Activated CD4-positive, alpha-beta memory T cell treated with anti-CD3 and anti-CD28 coated beads, Interleukin-2, amount 10 ng/mL, durations not matched to agents 7 days and 5 days (primary cell): ENCODE results near the gene GDPD4. TPM values are rescaled to one million over a fixed set of nuclear protein-coding genes. Genes with fewer than 3 reads are reported as not detected.
A peak's percentile ranks its signal among the peaks of the same experiment; 100 is the strongest.

Experiments
- CTCF ChIA-PET: fragments of 350-600 bp; sonication (Branson Sonifier 250); formaldehyde crosslinking; loops from one replicate; lab custom pipeline; 2021; ENCODE audit warnings: antibody characterized with exemption, inconsistent platforms; lab: Charles Lee
- POLR2A ChIA-PET: fragments of 350-600 bp; sonication (Branson Sonifier 250); formaldehyde crosslinking; loops from one replicate; lab custom pipeline; 2021; ENCODE audit warnings: antibody characterized with exemption; lab: Charles Lee
- DNase-seq: peaks from one replicate; pipeline ENCODE4 v3.0.0-alpha.2; 2020
- H3K27ac Mint-ChIP-seq: one replicate; pipeline ENCODE4 v1.8.0; 2021; ENCODE audit warnings: mild to moderate bottlenecking, mixed read lengths
- H3K27me3 Mint-ChIP-seq: one replicate; pipeline ENCODE4 v1.8.0; 2021; ENCODE audit warnings: mixed read lengths
- H3K36me3 Mint-ChIP-seq: one replicate; pipeline ENCODE4 v1.8.0; 2021; ENCODE audit warnings: low read depth, mixed read lengths
- H3K4me1 Mint-ChIP-seq: one replicate; pipeline ENCODE4 v1.8.0; 2021; ENCODE audit warnings: mixed read lengths
- H3K4me3 Mint-ChIP-seq: one replicate; pipeline ENCODE4 v1.8.0; 2021; ENCODE audit warnings: mild to moderate bottlenecking, mixed read lengths
- H3K9me3 Mint-ChIP-seq: one replicate; pipeline ENCODE4 v1.8.0; 2021; ENCODE audit warnings: mixed read lengths
- total RNA-seq, 2 experiments: library from RNA; stranded (reverse); gene quantifications; one replicate each; pipeline ENCODE4 v1.2.3, GENCODE V29; 2021

The GDPD4 gene
- total RNA-seq, 2 experiments from 2014 or later = not detected

- no peaks in the 10 kb centered on the region for H3K36me3 Mint-ChIP-seq
- H3K27ac Mint-ChIP-seq = no peak overlapping the region
- no peaks in the 10 kb centered on the region for H3K9me3 Mint-ChIP-seq
- peak; percentile 8 for DNase-seq
- no peaks in the 10 kb centered on the region for H3K4me1 Mint-ChIP-seq
- no peak overlapping the region for H3K4me3 Mint-ChIP-seq
- ChIA-PET CTCF (no interaction called here), POLR2A (no interaction called here)
- no peaks in the 10 kb centered on the region for H3K27me3 Mint-ChIP-seq
These were observed 87.7 kb downstream of the GDPD4 start for GRCh38 chr11:77213589-77214428.

GRCh38 chr11:77213029-77213579 lies 88.4 kb downstream of the GDPD4 start:
- H3K27me3 Mint-ChIP-seq = no peaks in the 10 kb centered on the region
- DNase-seq = peak; percentile 12
- H3K4me1 Mint-ChIP-seq = no peaks in the 10 kb centered on the region
- H3K9me3 Mint-ChIP-seq = no peaks in the 10 kb centered on the region
- ChIA-PET CTCF (no interaction called here), POLR2A (no interaction called here)
- H3K36me3 Mint-ChIP-seq = no peaks in the 10 kb centered on the region
- no peak overlapping the region for H3K4me3 Mint-ChIP-seq
- no peak overlapping the region for H3K27ac Mint-ChIP-seq

- Mint-ChIP-seq H3K4me3 (no peak overlapping the region), H3K9me3 (no peaks in the 10 kb centered on the region), H3K27ac (no peak overlapping the region), H3K36me3 (no peaks in the 10 kb centered on the region), H3K27me3 (no peaks in the 10 kb centered on the region), H3K4me1 (no peaks in the 10 kb centered on the region)
- POLR2A ChIA-PET = no interaction called here
- CTCF ChIA-PET = no interaction called here
- peak; percentile 9 for DNase-seq
These were observed 89.0 kb downstream of the GDPD4 start for GRCh38 chr11:77212314-77213007.

- H3K27me3 Mint-ChIP-seq = no peaks in the 10 kb centered on the region
- H3K27ac Mint-ChIP-seq = no peak overlapping the region
- ChIA-PET POLR2A (no interaction called here), CTCF (no interaction called here)
- H3K4me3 Mint-ChIP-seq = no peak overlapping the region
- peak; percentile 7 for DNase-seq
- no peaks in the 10 kb centered on the region for H3K4me1 Mint-ChIP-seq
- H3K9me3 Mint-ChIP-seq = no peaks in the 10 kb centered on the region
- H3K36me3 Mint-ChIP-seq = no peaks in the 10 kb centered on the region
These were observed 89.8 kb downstream of the GDPD4 start for GRCh38 chr11:77211594-77212251.

- H3K27ac Mint-ChIP-seq = no peak overlapping the region
- no peaks in the 10 kb centered on the region for H3K36me3 Mint-ChIP-seq
- no peaks in the 10 kb centered on the region for H3K27me3 Mint-ChIP-seq
- DNase-seq = peak; percentile 7
- no peak overlapping the region for H3K4me3 Mint-ChIP-seq
- H3K9me3 Mint-ChIP-seq = no peaks in the 10 kb centered on the region
- POLR2A ChIA-PET = no interaction called here
- CTCF ChIA-PET = no interaction called here
- H3K4me1 Mint-ChIP-seq = no peaks in the 10 kb centered on the region
These were observed 90.4 kb downstream of the GDPD4 start for GRCh38 chr11:77211040-77211451.

GRCh38 chr11:77209663-77210062 lies 91.8 kb downstream of the GDPD4 start:
- ChIA-PET POLR2A (no interaction called here), CTCF (no interaction called here)
- no peak for DNase-seq
- H3K9me3 Mint-ChIP-seq = no peaks in the 10 kb centered on the region
- H3K36me3 Mint-ChIP-seq = no peaks in the 10 kb centered on the region
- H3K4me1 Mint-ChIP-seq = no peaks in the 10 kb centered on the region
- no peaks in the 10 kb centered on the region for H3K27me3 Mint-ChIP-seq
- no peak overlapping the region for H3K27ac Mint-ChIP-seq
- H3K4me3 Mint-ChIP-seq = no peak overlapping the region

GRCh38 chr11:77208535-77208934 lies 93.0 kb downstream of the GDPD4 start:
- H3K27me3 Mint-ChIP-seq = no peaks in the 10 kb centered on the region
- DNase-seq = peak; percentile 7

GRCh38 chr11:77207618-77208313 lies 93.7 kb downstream of the GDPD4 start:
- Mint-ChIP-seq H3K4me1 (no peaks in the 10 kb centered on the region), H3K27ac (no peak overlapping the region), H3K27me3 (no peaks in the 10 kb centered on the region), H3K9me3 (no peaks in the 10 kb centered on the region), H3K36me3 (no peaks in the 10 kb centered on the region), H3K4me3 (no peak overlapping the region)
- ChIA-PET CTCF (no interaction called here), POLR2A (no interaction called here)
- no peak for DNase-seq

More at GRCh38 chr11:77208535-77208934, 93.0 kb downstream of the GDPD4 start:
- Mint-ChIP-seq H3K4me3 (no peak overlapping the region), H3K36me3 (no peaks in the 10 kb centered on the region), H3K27ac (no peak overlapping the region), H3K4me1 (no peaks in the 10 kb centered on the region), H3K9me3 (no peaks in the 10 kb centered on the region)
- CTCF ChIA-PET = no interaction called here
- POLR2A ChIA-PET = no interaction called here

GRCh38 chr11:77207019-77207485 lies 94.4 kb downstream of the GDPD4 start:
- ChIA-PET CTCF (no interaction called here), POLR2A (no interaction called here)
- Mint-ChIP-seq H3K4me3 (no peak overlapping the region), H3K36me3 (no peaks in the 10 kb centered on the region), H3K27ac (no peak overlapping the region), H3K9me3 (no peaks in the 10 kb centered on the region), H3K27me3 (no peaks in the 10 kb centered on the region), H3K4me1 (no peaks in the 10 kb centered on the region)
- no peak for DNase-seq

- DNase-seq = no peak
- no peaks in the 10 kb centered on the region for H3K36me3 Mint-ChIP-seq
- no peaks in the 10 kb centered on the region for H3K27me3 Mint-ChIP-seq
- H3K4me3 Mint-ChIP-seq = no peak overlapping the region
- ChIA-PET POLR2A (no interaction called here), CTCF (no interaction called here)
- H3K9me3 Mint-ChIP-seq = no peaks in the 10 kb centered on the region
- no peak overlapping the region for H3K27ac Mint-ChIP-seq
- H3K4me1 Mint-ChIP-seq = no peaks in the 10 kb centered on the region
These were observed 95.0 kb downstream of the GDPD4 start for GRCh38 chr11:77206264-77207018.

- no peak overlapping the region for H3K4me3 Mint-ChIP-seq
- H3K36me3 Mint-ChIP-seq = no peaks in the 10 kb centered on the region
- H3K27ac Mint-ChIP-seq = no peak overlapping the region
- CTCF ChIA-PET = interaction anchor here (1.4 kb wide), 1 partner anchor 343 kb away, joined by 3 read pairs; no protein-coding TSS in a partner anchor
- POLR2A ChIA-PET = no interaction called here
- no peaks in the 10 kb centered on the region for H3K27me3 Mint-ChIP-seq
- no peaks in the 10 kb centered on the region for H3K4me1 Mint-ChIP-seq
- no peak for DNase-seq
- no peaks in the 10 kb centered on the region for H3K9me3 Mint-ChIP-seq
These were observed 95.8 kb downstream of the GDPD4 start for GRCh38 chr11:77205467-77206263.
